NOMO-1 treated with DMSO at 0.1 percent for 48 hours (cell line): Measurements from ENCODE around the gene FAM163A.
"Not testable (repeated sequence)": the region's sequence is repeated elsewhere in the genome, so short reads cannot be mapped to it uniquely, and the experiment has no call there.

Experiments used
- DNase-seq: peaks from one replicate; lab custom pipeline; 2025; ENCODE audit not compliant: unreplicated experiment; lab: John Stamatoyannopoulos, UW

The FAM163A gene

DNA sequence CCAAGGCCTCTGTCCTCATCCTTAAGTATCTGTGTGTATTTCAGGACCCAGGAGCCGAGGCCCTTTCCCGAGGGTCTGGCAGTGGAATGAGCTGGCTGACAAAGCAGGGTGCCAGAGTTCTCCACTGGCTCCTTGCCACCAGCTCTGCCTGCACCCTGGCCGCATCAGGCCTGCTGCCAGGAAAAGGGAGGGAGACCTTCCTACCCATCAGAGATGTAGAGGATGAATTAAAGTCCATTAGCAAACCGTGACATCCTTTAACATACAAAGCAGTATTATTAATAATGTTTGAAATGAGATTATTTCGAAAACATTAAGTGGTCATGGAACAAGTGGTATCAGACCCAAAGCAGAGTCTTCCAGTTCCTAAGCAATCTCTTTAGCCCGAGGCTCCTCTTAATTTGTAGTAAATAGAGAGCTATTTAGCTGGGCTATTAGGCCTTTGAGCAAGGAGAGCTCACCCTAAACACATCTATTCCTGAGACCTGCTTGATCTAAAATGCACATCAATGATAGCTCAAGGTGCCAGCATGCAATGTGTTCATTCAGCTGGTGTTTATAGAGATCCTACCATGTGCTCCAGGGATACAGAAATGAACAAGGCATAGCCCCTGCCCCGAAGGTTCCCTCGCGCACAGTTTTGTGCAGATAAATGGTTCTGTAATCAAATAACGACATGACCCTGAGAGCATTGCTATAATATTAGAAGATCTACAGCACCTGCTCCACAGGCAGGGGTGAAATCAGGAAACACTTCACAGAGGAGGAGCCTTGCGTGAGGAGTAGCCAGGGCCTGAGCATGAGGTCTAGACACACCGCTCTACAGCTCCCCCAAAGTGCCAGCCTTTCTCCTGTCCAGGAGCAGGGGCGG is 44.0 kb downstream of the FAM163A start:
- DNase-seq: no peak

DNA sequence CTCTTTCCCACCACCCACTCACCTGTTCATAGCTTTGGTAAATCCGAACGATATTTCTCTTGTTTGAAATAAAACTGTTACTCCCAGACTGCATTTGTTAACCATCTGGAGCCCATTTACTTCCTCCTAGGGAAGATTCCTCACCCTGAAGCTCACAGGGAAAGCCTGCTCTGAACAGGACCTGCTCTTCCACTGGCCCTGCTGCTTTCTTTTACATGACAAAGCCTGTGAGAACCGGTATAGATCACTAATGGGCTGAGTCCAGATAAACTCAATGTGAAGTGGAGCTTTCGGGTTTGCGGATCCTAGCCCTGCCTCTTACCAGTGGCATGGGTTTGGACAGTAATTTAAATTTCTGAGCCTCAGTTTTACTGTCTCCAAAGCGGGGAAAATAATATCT is 45.2 kb downstream of the FAM163A start:
- no peak for DNase-seq

DNA sequence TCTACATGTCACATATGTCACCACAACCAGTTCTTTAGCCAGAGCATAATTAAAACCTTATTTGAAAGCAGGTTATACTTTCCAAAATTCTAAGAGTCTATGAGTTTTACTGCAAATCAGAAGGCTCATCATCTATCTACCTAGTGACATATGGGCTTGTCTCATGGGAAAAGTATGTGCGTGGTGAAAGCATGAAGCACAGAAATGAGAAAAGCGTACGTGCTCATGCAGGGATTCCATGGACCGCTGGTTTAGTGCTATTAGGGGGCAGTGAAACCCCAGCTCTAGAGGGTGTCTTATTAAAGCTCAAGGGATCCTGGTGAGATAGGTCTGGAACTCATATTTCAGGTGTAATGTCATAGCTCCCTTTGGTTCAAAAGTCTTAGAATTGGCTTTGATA is 50.2 kb downstream of the FAM163A start:
- no peak for DNase-seq

DNA sequence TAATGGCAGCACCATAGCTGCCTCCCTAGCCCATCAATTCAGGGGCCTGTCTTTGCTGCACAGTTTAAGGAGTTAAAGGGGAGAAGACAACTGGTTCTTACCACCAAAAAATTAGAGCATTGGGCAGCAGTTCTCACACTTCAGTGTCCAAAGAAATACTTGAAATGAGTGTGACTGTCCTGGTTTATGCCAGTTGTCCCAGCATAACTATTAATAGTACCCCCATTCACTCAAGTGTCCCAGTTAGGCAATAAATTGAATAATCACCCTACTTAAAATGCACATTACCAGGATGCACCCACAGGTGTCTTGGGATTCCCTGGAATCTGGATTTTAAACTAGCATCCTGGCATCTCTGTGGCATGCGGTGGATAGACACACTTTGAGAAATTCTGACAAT is 51.1 kb downstream of the FAM163A start:
- no peak for DNase-seq

DNA sequence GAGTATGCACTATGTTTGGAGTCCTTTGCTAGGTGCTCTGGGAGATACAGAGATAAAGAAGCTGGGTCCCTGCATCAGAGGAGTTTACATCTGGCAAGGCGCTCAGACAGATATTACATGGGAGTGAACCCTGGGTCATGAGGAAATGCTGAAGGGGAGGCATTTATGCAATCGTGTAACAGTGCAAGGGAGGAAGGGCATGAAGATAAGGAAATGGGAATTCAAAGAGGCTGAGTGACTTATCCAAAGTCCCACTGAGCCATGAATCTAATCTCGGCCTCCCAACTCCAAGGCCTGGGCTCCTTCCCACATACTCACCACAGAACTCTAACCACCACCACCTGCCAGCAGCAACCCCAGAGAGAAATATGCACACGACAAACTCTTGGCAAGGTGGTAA is 51.6 kb downstream of the FAM163A start:
- peak; percentile 11 for DNase-seq

DNA sequence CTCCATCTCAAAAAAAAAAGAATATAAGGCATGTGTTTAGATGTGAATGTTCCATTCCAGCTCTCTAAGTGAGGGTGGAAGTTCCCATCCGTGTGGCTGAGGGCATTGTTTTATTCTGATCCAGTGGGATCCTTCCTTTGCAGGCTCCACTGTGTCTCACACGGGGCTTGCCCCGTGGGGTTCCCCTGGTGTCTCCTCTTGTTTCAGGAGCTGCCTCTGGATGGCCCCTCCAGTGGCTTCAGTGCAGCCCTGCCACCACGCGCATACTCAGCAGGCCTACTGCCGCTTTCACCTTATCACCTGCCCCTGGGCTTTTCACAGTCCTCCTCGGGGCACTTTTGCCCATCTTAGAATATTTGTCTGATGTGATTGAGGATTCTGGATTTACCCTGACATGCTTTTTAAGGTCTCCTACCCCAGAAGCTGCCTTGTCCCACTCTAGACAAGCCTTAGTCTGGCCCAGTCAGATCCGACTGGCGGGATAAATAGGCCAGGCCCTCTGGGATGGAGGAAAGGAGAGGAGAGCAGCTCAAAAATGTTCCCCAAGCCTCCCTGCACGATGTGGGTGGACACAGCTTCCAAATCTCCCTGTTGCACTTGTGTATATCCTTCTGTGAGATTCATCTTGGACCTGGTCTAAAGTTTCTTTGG is 55.2 kb downstream of the FAM163A start:
- no peak for DNase-seq

DNA sequence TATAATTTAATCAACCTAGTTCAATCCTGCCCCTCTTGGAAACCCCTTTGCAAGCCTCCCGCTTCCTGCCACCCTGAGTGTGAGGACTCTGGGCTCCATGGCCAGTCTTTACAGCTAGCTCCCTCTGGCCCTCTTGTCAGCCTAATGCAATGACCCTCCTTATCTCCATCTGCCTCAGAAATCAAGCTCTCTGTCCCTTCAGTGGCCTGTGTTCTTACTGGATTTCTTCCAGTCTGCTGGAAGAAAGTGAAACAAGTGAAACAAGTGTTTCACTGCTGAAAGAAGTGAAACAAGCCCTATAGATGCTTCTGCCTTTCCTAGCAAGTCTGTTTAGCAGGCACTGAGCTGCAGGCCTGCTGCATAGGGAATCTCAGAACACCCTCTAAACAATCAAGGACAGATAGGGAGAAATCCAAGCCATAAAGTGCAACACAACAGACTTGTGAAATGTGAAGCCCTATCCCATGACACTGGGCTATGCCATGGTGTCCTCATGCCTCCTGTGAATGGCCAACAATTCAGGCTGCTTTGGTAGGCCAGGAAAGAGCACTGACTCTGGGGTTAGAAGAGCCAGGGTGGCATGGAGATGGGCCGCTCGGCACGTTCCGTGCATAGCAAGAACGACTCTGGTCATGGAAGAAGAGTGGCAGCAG is 55.9 kb downstream of the FAM163A start:
- DNase-seq: no peak

DNA sequence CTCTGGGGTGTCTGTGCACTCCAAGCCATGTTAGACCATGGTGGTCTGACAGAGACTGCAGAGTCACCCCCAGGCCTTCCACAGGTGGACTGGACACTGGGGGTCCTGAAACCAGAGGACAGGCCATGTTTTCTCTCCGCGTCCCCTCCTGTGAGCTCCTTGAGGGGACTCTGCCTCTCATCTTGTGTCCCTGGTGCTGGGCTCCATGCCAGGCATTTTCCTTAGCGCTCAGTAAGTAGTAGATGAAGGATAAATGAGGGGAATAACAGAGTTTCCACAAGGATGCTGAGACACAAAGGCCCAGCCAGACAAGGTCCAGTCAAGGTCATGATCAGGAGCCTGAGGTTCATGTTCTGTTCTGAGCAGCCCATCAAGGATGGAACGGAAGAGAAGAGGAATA is 57.4 kb downstream of the FAM163A start:
- no peak for DNase-seq

DNA sequence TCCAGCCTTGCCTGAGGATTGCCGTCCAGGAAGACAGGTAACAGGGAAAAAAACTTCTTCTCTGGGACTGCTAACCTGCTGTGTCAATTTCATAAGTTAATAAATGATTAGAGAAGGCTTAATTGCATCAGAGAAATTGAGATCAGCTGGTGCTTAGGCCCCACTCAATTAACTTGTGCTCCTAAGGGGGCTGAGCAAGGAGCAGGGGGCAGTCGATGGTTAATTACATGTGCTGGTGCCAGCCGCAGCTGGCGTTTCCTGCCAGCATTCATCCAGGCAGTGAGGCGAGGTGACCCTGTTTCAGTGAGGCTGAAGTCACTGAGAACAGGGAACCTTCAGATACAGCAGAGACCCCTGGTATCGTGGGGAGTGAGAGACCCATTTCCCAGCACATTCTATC is 60.0 kb downstream of the FAM163A start:
- no peak for DNase-seq

DNA sequence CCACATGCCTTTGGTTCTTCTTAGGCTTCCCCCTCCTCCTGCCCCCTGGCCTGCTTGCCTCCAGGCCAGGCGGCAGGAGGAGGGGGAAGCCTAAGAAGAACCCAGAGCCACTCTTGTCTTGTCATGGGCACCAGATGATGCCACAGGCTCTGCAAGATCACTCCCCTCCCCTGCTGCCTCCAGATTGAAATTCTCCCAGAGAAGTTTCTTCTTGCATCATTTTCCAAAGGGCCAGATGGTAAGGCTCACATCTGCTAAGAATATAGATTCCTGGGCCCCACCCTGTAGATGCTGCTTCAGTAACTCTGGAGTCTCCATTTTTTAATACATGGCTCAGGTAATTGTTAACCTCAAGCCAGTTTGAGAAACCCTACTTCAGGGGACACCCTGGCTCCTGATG is 60.8 kb downstream of the FAM163A start:
- DNase-seq: no peak

DNA sequence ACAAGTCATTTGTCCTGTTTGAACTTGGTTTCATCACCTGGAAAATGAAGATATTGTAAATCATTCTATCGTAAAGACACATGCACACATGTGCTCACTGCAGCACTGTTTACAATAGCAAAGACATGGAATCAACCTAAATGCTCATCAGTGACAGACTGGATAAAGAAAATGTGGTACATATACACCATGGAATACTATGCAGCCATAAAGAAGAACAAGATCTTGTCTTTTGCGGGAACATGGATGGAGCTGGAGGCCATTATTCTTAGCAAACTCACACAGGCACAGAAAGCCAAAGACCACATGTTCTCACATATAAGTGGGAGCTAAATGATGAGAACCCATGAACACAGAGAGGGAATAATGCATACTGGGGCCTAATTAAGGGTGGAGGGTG is 61.3 kb downstream of the FAM163A start:
- not testable (repeated sequence) for DNase-seq

DNA sequence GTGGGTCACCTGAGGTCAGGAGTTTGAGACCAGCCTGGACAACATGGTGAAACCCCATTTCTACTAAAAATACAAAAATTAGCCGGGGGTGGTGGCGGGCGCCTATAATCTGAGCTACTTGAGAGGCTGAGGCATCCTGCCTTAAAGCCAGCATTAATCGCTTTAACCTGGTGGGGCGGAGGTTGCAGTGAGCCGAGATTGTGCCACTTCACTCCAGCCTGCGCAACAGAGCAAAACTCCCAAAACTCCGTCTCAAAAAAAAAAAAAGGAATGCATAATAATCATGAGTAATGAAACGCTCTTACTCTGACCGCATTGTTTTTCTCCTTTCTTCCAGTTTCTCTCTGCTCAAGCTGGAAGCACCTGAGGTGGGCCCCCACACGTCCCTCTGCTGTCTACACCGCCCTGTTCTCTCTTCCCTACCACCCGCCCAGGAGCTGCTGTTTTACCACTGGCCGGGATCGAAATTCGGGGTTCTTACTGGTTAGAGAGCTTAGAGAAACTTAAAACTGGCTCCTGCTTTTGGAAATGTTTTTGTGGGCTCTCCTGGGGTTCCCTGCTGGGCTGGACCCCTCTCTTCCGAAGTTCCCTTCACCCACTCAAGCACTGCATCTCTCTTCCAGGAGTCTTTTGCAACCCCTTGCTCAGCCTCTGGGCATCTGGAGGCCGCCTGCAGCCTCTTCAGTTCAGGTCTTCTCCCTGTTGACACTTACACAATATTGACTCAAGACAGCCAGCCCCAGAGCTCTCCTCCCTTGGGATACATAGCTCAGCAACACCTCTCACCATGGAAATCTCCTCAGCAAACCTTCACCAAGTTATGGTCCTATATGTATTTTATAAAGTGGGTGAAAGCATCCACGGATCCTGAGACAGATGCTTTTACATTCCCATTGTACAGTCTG is 62.5 kb downstream of the FAM163A start:
- no peak for DNase-seq

DNA sequence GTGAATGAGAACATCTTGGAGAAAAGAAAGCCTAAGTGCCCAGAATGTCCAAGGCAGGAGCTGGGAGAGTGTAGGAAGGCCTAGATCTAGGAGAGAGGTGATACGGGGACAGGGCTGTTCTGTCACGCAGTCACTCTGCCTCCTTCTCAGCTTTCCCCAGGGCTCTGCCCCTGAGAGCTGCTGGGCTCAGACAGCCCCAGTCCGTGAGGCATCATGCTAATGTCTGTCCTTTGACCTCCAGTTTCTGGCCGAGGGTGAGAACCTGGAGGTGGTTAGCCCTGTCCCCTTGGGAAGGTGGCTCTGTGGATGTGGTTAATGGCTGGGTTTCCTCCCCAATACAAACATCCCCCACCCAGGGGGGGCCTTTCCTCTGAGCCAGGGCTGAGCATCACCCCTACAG is 63.2 kb downstream of the FAM163A start:
- DNase-seq: no peak

DNA sequence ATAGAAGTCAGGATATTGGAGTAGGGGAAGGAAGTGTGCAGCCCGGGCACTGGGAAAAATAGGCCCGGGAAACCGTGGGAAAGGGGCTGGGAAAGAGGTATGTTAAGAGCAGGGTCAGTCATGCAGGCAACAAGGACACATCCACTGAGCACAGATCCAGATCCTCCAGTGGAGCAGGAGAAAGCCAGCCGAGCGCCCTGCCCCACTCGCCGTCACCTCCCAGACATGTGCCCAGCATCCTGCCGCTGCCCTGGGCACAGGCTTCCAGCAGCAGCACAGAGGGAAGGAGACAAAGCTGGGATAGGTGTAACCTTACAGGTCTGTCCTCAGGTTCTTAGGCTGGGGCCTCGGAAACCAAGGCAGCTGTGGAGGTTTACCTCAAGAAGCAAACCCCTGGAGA is 64.2 kb downstream of the FAM163A start:
- DNase-seq: no peak

DNA sequence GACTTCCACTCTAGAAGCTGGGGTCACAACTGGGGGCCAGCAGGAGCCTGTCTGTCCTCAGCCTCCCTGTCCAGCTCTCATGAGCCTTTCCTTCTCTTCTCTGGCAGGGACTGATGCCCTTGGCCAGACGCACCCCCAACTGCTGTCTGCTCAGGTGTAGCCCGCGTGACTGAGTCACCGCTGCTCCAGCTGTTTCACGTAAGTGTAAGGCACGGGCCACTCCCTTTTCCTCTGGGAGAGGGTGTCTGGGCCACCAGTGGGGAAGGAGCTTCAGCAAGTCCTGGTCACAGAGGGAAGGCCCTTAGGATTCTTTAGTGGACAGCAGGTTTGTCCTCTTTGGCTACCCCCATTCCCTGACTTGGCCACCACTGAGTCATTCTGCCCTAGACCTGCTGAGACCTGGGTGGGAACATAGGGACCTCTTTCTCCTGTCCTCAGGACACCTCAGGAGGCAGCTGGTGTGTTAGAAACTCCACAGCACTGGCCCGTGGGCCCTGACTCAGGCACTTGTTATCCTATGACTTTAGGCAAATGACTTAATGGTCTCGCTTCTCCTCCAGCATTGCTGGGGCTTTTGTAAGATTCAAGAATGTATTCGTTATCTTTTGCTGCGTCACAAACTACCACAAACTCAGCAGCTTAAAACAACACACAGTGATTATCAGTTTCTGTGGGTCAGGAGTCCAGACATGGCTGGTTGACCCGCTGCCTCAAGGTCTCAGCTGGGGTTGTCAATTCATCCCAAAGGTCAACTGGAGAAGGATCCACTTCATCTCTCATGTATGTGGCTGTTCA is 64.8 kb downstream of the FAM163A start:
- DNase-seq: no peak

DNA sequence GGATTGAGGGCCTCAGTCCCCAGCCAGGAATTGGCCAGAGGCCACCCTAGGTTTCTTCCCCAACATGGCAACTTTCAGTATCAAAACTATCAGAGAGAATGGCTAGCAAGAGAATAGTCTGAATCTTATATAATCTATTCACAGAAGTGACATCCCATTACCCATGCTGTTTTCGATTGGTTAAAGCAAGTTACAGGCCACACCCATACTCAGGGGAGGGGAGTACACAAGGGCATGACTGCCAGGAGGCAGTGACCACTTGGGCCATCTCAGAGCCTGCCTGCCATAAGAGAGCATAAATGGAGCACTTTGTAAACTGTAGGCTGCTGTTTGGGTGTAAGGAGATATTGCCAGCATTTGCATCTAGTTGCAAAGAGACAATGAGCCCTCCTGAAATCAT is 65.4 kb downstream of the FAM163A start:
- no peak for DNase-seq

DNA sequence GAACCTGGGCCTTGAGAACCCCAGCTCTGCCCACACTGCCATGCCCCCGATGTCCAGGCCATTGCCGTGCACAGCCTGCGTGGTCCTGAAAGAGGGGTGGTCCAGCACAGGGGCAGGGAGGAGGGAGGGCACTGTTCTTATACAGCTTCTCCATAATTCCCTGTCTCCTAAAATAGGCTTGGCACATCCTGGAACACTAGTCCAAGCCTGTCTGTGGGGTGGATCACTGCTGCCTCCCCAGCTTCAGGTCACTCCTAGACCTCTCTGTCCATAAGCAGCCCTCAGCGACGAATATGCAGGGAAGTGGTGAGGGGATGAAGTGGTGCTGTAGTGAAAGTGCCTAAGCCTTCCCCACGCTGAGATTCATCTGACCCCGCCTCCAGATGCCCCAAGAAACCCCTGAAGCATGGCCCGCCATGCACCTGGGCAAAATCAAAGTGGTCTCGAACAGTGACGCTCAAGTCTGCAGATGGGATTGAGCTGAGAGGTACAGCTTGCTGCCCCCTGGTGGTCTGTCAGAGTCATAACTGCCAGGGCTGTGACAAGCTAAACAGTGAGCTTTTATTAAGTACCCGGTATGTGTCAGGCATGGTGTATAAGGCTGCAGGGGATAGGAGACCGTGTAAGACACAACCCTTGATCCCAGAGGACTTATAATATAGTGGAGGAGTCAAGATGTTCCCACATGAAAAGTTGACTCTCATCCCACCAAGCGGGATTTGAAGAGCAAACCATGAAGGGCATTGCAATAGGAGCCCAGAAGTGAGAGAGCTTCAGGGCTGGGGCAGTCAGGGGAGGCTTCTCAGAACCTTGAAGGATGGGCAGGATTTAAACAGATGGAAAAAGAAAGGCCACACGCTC is 66.6 kb downstream of the FAM163A start:
- DNase-seq: peak; percentile 66

DNA sequence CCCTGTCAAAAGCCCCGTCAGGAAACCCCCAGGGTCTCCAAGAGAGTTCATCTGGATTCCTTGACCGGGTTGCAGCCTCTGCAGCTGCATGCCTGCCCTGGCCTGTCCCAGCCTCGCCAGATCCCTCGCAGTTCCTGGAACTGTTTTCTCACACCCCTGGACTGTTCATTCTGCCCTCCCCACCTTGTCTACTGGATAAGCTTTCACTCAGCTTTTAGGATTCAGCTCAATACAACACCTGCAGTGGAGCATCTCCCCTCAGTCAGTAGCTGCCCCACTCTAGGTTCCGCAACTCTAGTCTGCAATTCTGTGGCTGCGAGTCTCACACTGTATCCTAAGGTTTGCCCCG is 67.2 kb downstream of the FAM163A start:
- DNase-seq: no peak

DNA sequence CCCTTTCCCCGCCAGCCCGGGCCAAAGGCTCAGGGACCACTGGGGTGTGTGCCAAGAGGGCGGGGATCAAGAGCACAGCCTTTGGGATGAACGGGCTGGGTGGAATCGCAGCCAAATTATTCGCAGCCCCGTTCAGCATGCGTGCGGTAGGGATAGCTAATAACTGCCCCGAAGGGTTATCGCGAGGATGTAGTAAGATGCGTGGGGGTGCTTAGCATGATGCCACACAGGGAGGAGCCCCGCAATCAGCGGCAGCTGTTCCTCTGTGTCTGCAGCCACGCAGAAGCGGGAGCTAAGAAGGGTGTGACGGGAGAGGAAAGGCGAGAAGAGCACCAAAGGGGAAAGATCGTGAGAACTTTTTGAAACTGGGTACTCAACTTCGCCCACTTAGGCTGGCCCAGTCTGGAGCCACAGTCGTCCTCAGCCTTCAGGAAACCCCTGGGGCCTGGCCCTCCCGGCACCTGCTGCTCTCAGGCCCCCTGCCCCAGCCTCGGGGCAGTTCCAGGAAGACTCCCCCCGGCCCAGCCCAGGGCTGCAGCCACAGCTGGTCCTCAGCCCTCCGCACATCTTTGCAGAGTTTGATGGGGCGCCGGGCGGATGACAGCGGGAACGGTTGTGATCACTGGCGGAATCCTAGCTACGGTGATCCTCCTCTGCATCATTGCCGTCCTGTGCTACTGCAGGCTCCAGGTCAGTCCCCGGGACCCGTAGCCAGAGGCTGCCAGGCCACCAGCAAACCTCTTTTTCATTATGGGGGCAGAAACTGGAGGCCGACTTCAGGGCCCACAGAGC is 69.6 kb downstream of the FAM163A start:
- DNase-seq: no peak
